Measurements from ENCODE around the gene MYRF. TPM values are rescaled to one million over a fixed set of nuclear protein-coding genes. Genes with fewer than 3 reads are reported as not detected.

Gene MYRF
- total RNA-seq, 4 donors from 2014 or later, result 18.2 to 80.9 (median 49.9) TPM

- TF ChIP-seq CTCF (IDR thresholded peaks at IDR 0.05), result no peak
- TF ChIP-seq POLR2A (IDR thresholded peaks at IDR 0.05), result no peak
- Histone ChIP-seq H3K27me3 (no peaks in the 10 kb centered on the region), H3K27ac (no peak overlapping the region), H3K4me1 (no peaks in the 10 kb centered on the region), H3K36me3 (no peaks in the 10 kb centered on the region), H3K9me3 (no peaks in the 10 kb centered on the region), H3K4me3 (no peak overlapping the region)
- DNase-seq, result no peak
Observed at GRCh38 chr11:61771195-61771894, 18.9 kb downstream of the MYRF start.

- Histone ChIP-seq H3K36me3 (peaks cover 0 to 2% (median 0%) of the 10 kb centered on the region in 3 donors), H3K27ac (no peak overlapping the region), H3K9me3 (no peaks in the 10 kb centered on the region), H3K27me3 (no peaks in the 10 kb centered on the region), H3K4me1 (peaks cover 0 to 2% (median 0%) of the 10 kb centered on the region in 4 donors), H3K4me3 (no peak overlapping the region)
- no peak for DNase-seq
- TF ChIP-seq CTCF (IDR thresholded peaks at IDR 0.05) (no peak), POLR2A (IDR thresholded peaks at IDR 0.05) (no peak)
Observed at GRCh38 chr11:61771985-61772455, 19.6 kb downstream of the MYRF start.

- no peak for DNase-seq
- no peak overlapping the region for H3K4me3 ChIP-seq
- H3K27ac ChIP-seq, result no peak overlapping the region
- H3K36me3 ChIP-seq, result peaks cover 0 to 14% (median 0%) of the 10 kb centered on the region in 3 donors
- no peaks in the 10 kb centered on the region for H3K9me3 ChIP-seq
- no peaks in the 10 kb centered on the region for H3K27me3 ChIP-seq
- TF ChIP-seq CTCF (IDR thresholded peaks at IDR 0.05) (no peak), POLR2A (IDR thresholded peaks at IDR 0.05) (no peak)
- H3K4me1 ChIP-seq, result peaks cover 0 to 6% (median 0%) of the 10 kb centered on the region in 4 donors
Observed at GRCh38 chr11:61773356-61773755, 20.9 kb downstream of the MYRF start.

GRCh38 chr11:61773809-61774208, 21.4 kb downstream of the MYRF start:
- no peak overlapping the region for H3K27ac ChIP-seq
- DNase-seq, result no peak

GRCh38 chr11:61774411-61774810, 22.0 kb downstream of the MYRF start:
- Histone ChIP-seq H3K9me3 (no peaks in the 10 kb centered on the region), H3K27me3 (no peaks in the 10 kb centered on the region), H3K36me3 (peaks cover 0 to 21% (median 0%) of the 10 kb centered on the region in 3 donors), H3K27ac (no peak overlapping the region), H3K4me1 (peaks cover 0 to 6% (median 0%) of the 10 kb centered on the region in 4 donors), H3K4me3 (no peak overlapping the region)
- DNase-seq, result no peak
- no peak for TF ChIP-seq CTCF (IDR thresholded peaks at IDR 0.05)
- no peak for TF ChIP-seq POLR2A (IDR thresholded peaks at IDR 0.05)

More at GRCh38 chr11:61773809-61774208, 21.4 kb downstream of the MYRF start:
- H3K27me3 ChIP-seq, result no peaks in the 10 kb centered on the region
- peaks cover 0 to 6% (median 0%) of the 10 kb centered on the region in 4 donors for H3K4me1 ChIP-seq
- no peak for TF ChIP-seq POLR2A (IDR thresholded peaks at IDR 0.05)
- no peak for TF ChIP-seq CTCF (IDR thresholded peaks at IDR 0.05)
- H3K4me3 ChIP-seq, result no peak overlapping the region
- no peaks in the 10 kb centered on the region for H3K9me3 ChIP-seq
- H3K36me3 ChIP-seq, result peaks cover 0 to 15% (median 0%) of the 10 kb centered on the region in 3 donors
